SU-DHL-6 (cell line): ENCODE measurements around the gene KLK5.

Experiments
- EZH2phosphoT487 ChIP-seq: fragments of 200-600 bp; sonication (generic), shearing (Covaris generic); conservative IDR thresholded peaks from 2 replicates; pipeline ENCODE4 v1.6.1; 2018; ENCODE audit warnings: mild to moderate bottlenecking, antibody characterized with exemption, low read length, moderate library complexity, mixed read lengths
- TF ChIP-seq, protein P1 (sequence below): fragments of 200-600 bp; sonication (generic); IDR thresholded peaks from one replicate; pipeline ENCODE4 v1.5.1; 2017; ENCODE audit warnings: antibody characterized with exemption, mild to moderate bottlenecking, low read length, moderate library complexity; ENCODE audit not compliant: insufficient read depth, poor library complexity, severe bottlenecking

DNA sequence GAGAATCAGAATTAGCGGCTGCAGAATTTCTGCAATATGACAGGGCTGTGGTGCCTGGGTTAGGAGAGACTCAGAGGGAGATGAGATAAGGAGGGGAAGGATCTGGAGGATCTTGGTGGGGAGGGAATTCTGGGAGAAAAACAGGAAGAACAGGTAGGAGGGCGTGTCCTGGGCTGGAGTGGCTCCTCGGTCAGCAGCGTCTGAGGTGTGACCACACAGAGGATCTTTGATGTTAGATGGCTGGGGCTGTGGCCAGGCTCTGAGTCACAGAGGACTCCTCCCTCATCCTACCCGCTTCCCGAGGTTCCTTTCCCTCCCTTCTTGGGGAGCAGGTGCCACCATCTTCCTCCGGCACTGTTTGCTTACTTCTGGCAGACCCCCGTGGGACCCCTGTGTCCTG is 22.9 kb upstream of the KLK5 start:
- TF ChIP-seq, protein P1, sequence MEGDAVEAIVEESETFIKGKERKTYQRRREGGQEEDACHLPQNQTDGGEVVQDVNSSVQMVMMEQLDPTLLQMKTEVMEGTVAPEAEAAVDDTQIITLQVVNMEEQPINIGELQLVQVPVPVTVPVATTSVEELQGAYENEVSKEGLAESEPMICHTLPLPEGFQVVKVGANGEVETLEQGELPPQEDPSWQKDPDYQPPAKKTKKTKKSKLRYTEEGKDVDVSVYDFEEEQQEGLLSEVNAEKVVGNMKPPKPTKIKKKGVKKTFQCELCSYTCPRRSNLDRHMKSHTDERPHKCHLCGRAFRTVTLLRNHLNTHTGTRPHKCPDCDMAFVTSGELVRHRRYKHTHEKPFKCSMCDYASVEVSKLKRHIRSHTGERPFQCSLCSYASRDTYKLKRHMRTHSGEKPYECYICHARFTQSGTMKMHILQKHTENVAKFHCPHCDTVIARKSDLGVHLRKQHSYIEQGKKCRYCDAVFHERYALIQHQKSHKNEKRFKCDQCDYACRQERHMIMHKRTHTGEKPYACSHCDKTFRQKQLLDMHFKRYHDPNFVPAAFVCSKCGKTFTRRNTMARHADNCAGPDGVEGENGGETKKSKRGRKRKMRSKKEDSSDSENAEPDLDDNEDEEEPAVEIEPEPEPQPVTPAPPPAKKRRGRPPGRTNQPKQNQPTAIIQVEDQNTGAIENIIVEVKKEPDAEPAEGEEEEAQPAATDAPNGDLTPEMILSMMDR = no peak
- TF ChIP-seq EZH2phosphoT487 = no peak
